ENCODE measurements around the gene SSTR5. TPM values are rescaled to one million over a fixed set of nuclear protein-coding genes. Genes with fewer than 3 reads are reported as not detected.

The SSTR5 gene
- total RNA-seq, 6 donors from 2014 or later: not detected

GRCh38 chr16:1113889-1114526, 41.5 kb downstream of the SSTR5 start:
- Histone ChIP-seq H3K4me1 (no peaks in the 10 kb centered on the region), H3K4me3 (no peak overlapping the region), H3K27ac (no peak overlapping the region), H3K36me3 (no peaks in the 10 kb centered on the region), H3K27me3 (peaks cover 0 to 6% (median 0%) of the 10 kb centered on the region in 4 donors), H3K9me3 (no peaks in the 10 kb centered on the region)
- WGBS, 2 donors: 79 to 84% methylated on average over 9 to 15 of the region's 15 CpGs
- ATAC-seq (ENCODE audit: low FRiP score in 2 of 2) (peak in 1 of 2 donors; percentile 12), DNase-seq (no peak)
- TF ChIP-seq POLR2A (IDR thresholded peaks at IDR 0.05) (no peak), CTCF (IDR thresholded peaks at IDR 0.05) (no peak), EP300 (IDR thresholded peaks at IDR 0.05) (no peak), POLR2AphosphoS5 (IDR thresholded peaks at IDR 0.05) (no peak)

- ATAC-seq (ENCODE audit: low FRiP score in 2 of 2) (no peak), DNase-seq (no peak)
- Histone ChIP-seq H3K36me3 (no peaks in the 10 kb centered on the region), H3K4me3 (no peak overlapping the region), H3K27ac (no peak overlapping the region), H3K4me1 (no peaks in the 10 kb centered on the region), H3K27me3 (peaks cover 0 to 6% (median 0%) of the 10 kb centered on the region in 4 donors), H3K9me3 (no peaks in the 10 kb centered on the region)
- no peak for TF ChIP-seq POLR2AphosphoS5 (IDR thresholded peaks at IDR 0.05)
- no peak for TF ChIP-seq CTCF (IDR thresholded peaks at IDR 0.05)
- TF ChIP-seq POLR2A (IDR thresholded peaks at IDR 0.05): no peak
- TF ChIP-seq EP300 (IDR thresholded peaks at IDR 0.05): no peak
- 28 to 67% methylated on average over 6 to 14 of the region's 16 CpGs for WGBS, 2 donors
Observed at GRCh38 chr16:1116693-1117077, 44.1 kb downstream of the SSTR5 start.

- WGBS, 2 donors: 57 to 62% methylated on average over 14 to 33 of the region's 34 CpGs
- H3K4me1 ChIP-seq: no peaks in the 10 kb centered on the region
- peak in 1 of 2 donors; percentile 56 for DNase-seq
Observed at GRCh38 chr16:1117176-1117900, 44.8 kb downstream of the SSTR5 start.

GRCh38 chr16:1117926-1118325, 45.4 kb downstream of the SSTR5 start:
- Histone ChIP-seq H3K27me3 (peaks cover 0 to 6% (median 0%) of the 10 kb centered on the region in 4 donors), H3K9me3 (no peaks in the 10 kb centered on the region), H3K27ac (no peak overlapping the region), H3K36me3 (no peaks in the 10 kb centered on the region), H3K4me3 (no peak overlapping the region), H3K4me1 (no peaks in the 10 kb centered on the region)
- DNase-seq: peak in 1 of 2 donors; percentile 66
- TF ChIP-seq CTCF (IDR thresholded peaks at IDR 0.05) (no peak), EP300 (IDR thresholded peaks at IDR 0.05) (no peak), POLR2AphosphoS5 (IDR thresholded peaks at IDR 0.05) (no peak), POLR2A (IDR thresholded peaks at IDR 0.05) (no peak)
- 55 to 70% methylated on average over 13 to 17 of the region's 19 CpGs for WGBS, 2 donors
- ATAC-seq (ENCODE audit: low FRiP score in 2 of 2): no peak

More at GRCh38 chr16:1117176-1117900, 44.8 kb downstream of the SSTR5 start:
- H3K36me3 ChIP-seq: no peaks in the 10 kb centered on the region
- no peak for ATAC-seq (ENCODE audit: low FRiP score in 2 of 2)
- H3K4me3 ChIP-seq: no peak overlapping the region
- peaks cover 0 to 6% (median 0%) of the 10 kb centered on the region in 4 donors for H3K27me3 ChIP-seq
- TF ChIP-seq EP300 (IDR thresholded peaks at IDR 0.05) (no peak), POLR2AphosphoS5 (IDR thresholded peaks at IDR 0.05) (no peak), CTCF (IDR thresholded peaks at IDR 0.05) (no peak), POLR2A (IDR thresholded peaks at IDR 0.05) (no peak)
- H3K9me3 ChIP-seq: no peaks in the 10 kb centered on the region
- H3K27ac ChIP-seq: no peak overlapping the region

Data from upper lobe of left lung (tissue), 6 donors.